CD14-positive monocyte (primary cell): ENCODE results near the gene TMEM150C. TPM values are rescaled to one million over a fixed set of nuclear protein-coding genes. Genes with fewer than 3 reads are reported as not detected.
"Not testable (repeated sequence)": the region's sequence is repeated elsewhere in the genome, so short reads cannot be mapped to it uniquely, and the experiment has no call there.

Experiments
- DNase-seq, 3 donors: peaks; one replicate each; pipeline ENCODE4 v3.0.0-alpha.2; 2011 to 2022
- H2AFZ ChIP-seq: 2 replicates; pipeline ENCODE4 v1.6.0; 2012; ENCODE audit warnings: mild to moderate bottlenecking, low read depth, low read length, inconsistent platforms; ENCODE audit not compliant: insufficient read depth, poor library complexity, severe bottlenecking
- H3K27ac ChIP-seq, 2 donors: 1 replicate in 1 of 2; 2 replicates in 1 of 2; pipeline ENCODE4 v1.5.1; 2012 to 2013; ENCODE audit warnings: low read length in 2 of 2, control low read depth in 1 of 2, inconsistent platforms in 1 of 2, low read depth in 1 of 2, mild to moderate bottlenecking in 1 of 2
- H3K27me3 ChIP-seq, 2 donors: one replicate each; pipeline versions ENCODE4 v1.6.0 to v1.6.1; 2011 to 2013; ENCODE audit warnings: low read length in 2 of 2; ENCODE audit not compliant: control insufficient read depth in 2 of 2, insufficient read depth in 2 of 2
- H3K36me3 ChIP-seq, 2 donors: replicated peaks in 1 of 2; 1 replicate in 1 of 2; 2 replicates in 1 of 2; pipeline versions ENCODE4 v1.5.1 to v1.6.1; 2012 to 2013; ENCODE audit warnings: low read length in 2 of 2, control low read depth in 1 of 2, inconsistent platforms in 1 of 2, mild to moderate bottlenecking in 1 of 2; ENCODE audit not compliant: insufficient read depth in 2 of 2, control insufficient read depth in 1 of 2
- H3K4me1 ChIP-seq, 2 donors: 1 replicate in 1 of 2; 2 replicates in 1 of 2; pipeline versions ENCODE4 v1.5.1 to v1.6.1; 2012 to 2013; ENCODE audit warnings: low read length in 2 of 2, control low read depth in 1 of 2, inconsistent platforms in 1 of 2, mild to moderate bottlenecking in 1 of 2, moderate library complexity in 1 of 2; ENCODE audit not compliant: insufficient read depth in 2 of 2, control insufficient read depth in 1 of 2
- H3K4me2 ChIP-seq: replicated peaks from 2 replicates; pipeline ENCODE3; 2012; ENCODE audit warnings: low read length, moderate library complexity, mild to moderate bottlenecking; ENCODE audit not compliant: poor library complexity, severe bottlenecking; ENCODE audit errors: extremely low read depth
- H3K4me3 ChIP-seq, 3 experiments: fragments of 200-600 bp in 1 of 3; sonication (generic) in 1 of 3; replicated peaks in 1 of 3; 1 replicate in 2 of 3; 2 replicates in 1 of 3; pipeline ENCODE4 v1.5.1; 2011 to 2013; ENCODE audit warnings: low read length in 3 of 3, mild to moderate bottlenecking in 3 of 3, control low read depth in 2 of 3, low read depth in 2 of 3, inconsistent platforms in 1 of 3, moderate library complexity in 1 of 3
- H3K79me2 ChIP-seq: 2 replicates; pipeline ENCODE4 v1.6.0; 2012; ENCODE audit warnings: mild to moderate bottlenecking, control low read depth, inconsistent platforms, low read length, moderate library complexity; ENCODE audit not compliant: insufficient read depth
- H3K9ac ChIP-seq: 2 replicates; pipeline ENCODE4 v1.6.0; 2017; ENCODE audit warnings: low read length, mild to moderate bottlenecking; ENCODE audit not compliant: insufficient read depth, poor library complexity, severe bottlenecking
- H3K9me3 ChIP-seq, 2 donors: replicated peaks in 1 of 2; 1 replicate in 1 of 2; 2 replicates in 1 of 2; pipeline versions ENCODE4 v1.5.1 to v1.6.1; 2012 to 2013; ENCODE audit warnings: low read length in 2 of 2, control low read depth in 1 of 2; ENCODE audit not compliant: control insufficient read depth in 1 of 2, insufficient read depth in 1 of 2
- H4K20me1 ChIP-seq: 2 replicates; pipeline ENCODE4 v1.6.0; 2012; ENCODE audit warnings: mild to moderate bottlenecking, low read length, control low read depth, moderate library complexity; ENCODE audit not compliant: insufficient read depth
- H3K27ac Mint-ChIP-seq, 7 donors: one replicate each; pipeline ENCODE4 v1.8.0; 2020; ENCODE audit warnings: mild to moderate bottlenecking in 7 of 7, mixed read lengths in 7 of 7, moderate library complexity in 6 of 7, inconsistent platforms in 2 of 7
- H3K27me3 Mint-ChIP-seq, 3 donors: one replicate each; pipeline ENCODE4 v1.8.0; 2021 to 2022; ENCODE audit warnings: low read depth in 3 of 3, mild to moderate bottlenecking in 3 of 3, mixed read lengths in 3 of 3, moderate library complexity in 3 of 3, inconsistent platforms in 1 of 3
- H3K36me3 Mint-ChIP-seq, 2 donors: one replicate each; pipeline ENCODE4 v1.8.0; 2020; ENCODE audit warnings: mixed read lengths in 2 of 2, inconsistent platforms in 1 of 2, mild to moderate bottlenecking in 1 of 2
- H3K4me1 Mint-ChIP-seq: one replicate; pipeline ENCODE4 v1.8.0; 2020; ENCODE audit warnings: mild to moderate bottlenecking, mixed read lengths
- H3K4me3 Mint-ChIP-seq, 2 donors: one replicate each; pipeline ENCODE4 v1.8.0; 2020; ENCODE audit warnings: mild to moderate bottlenecking in 2 of 2, mixed read lengths in 2 of 2, moderate library complexity in 1 of 2
- H3K9me3 Mint-ChIP-seq, 7 donors: one replicate each; pipeline ENCODE4 v1.8.0; 2020 to 2022; ENCODE audit warnings: mixed read lengths in 7 of 7, mild to moderate bottlenecking in 6 of 7, moderate library complexity in 6 of 7, inconsistent platforms in 2 of 7
- WGBS: methylation state at CpG from one replicate; pipeline ENCODE4 v1.1.5; 2013; ENCODE audit warnings: missing lambda C conversion rate; ENCODE audit not compliant: insufficient coverage; 5-methylcytosine and 5-hydroxymethylcytosine counted together
- intact Hi-C, 2 donors: fragments of 100-400 bp; cut with micrococcal nuclease; formaldehyde crosslinking; loops; one replicate each; pipeline versions ENCODE4 v1.15.0 to v1.15.1; 2023
- polyA plus RNA-seq, 3 donors: library from polyadenylated mRNA; depleted of rRNA in 1 of 3; unstranded in 2 of 3; stranded (reverse) in 1 of 3; fragments of 300-500 nt in 2 of 3; fragments of >200 nt in 1 of 3; fragmentation: Illumina TruSeq in 2 of 3; gene quantifications; 1 replicate in 2 of 3; 2 replicates in 1 of 3; pipeline ENCODE4 v1.2.3, GENCODE V29; 2012 to 2021
- TF ChIP-seq, protein P1 (sequence below): fragments of 200-600 bp; IDR thresholded peaks from one replicate; pipeline ENCODE4 v1.8.0; 2022; ENCODE audit warnings: antibody characterized with exemption, mild to moderate bottlenecking

TMEM150C gene
- polyA plus RNA-seq, 3 donors: not detected

DNA sequence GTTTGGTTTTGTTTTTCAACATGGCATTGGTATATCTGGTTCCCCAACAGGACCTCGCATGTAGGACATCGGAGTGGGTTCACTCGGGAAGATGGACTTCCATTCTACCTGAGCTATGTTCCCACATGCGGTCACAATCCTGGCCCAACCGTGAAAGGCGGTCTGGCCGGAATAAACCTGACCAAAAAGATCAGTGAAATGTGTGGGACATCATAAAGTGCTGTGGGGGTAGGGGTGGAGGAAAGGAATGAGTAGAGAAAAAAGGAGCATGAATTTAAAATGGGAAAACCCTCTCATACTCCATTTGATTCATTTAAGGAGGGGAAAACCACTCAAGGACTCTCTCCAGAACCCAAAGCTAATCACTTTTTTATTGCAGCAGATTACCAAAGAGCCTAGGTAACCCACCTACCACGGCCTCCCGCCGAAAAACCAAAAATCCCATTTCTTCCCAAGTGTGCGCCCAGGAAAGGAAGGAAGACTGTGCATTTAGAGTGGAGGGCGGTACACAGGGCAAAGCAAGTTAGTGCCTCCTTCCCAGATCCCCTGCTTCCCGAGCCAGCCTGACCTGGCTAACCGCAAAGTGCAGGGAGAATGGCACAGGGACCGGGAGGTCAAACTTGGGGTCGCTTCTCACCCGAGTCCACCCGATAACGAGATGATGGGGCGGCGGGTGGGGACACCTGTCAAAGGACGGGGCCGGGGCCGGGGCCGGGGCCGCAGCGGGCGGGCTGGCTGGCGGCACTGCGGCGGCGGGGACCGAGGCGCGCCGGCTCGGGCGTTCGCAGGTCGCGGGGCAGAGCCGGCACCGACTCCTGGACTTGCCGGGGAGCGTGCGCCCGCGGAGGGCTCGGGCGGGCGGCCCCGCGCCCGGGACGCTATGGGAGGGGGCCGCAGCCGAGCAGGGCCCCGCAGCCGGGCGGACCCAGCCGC, 669 bp downstream of the TMEM150C start:
- 13% methylated on average over 56 of the region's 61 CpGs for WGBS
- H3K27ac Mint-ChIP-seq: no peak overlapping the region
- peaks cover 0 to 14% (median 7%) of the 10 kb centered on the region in 7 donors for H3K9me3 Mint-ChIP-seq
- peaks cover 0 to 9% of the 10 kb centered on the region in 2 donors for H3K9me3 ChIP-seq
- H3K4me3 Mint-ChIP-seq: peak overlapping the region; percentile 72 to 82
- H3K4me1 Mint-ChIP-seq: peaks cover 13% of the 10 kb centered on the region
- DNase-seq: no peak
- H3K4me2 ChIP-seq: peak overlapping the region; percentile 65
- H3K79me2 ChIP-seq: no peaks in the 10 kb centered on the region
- H3K36me3 Mint-ChIP-seq: peaks cover 5 to 13% of the 10 kb centered on the region in 2 donors
- no peak overlapping the region for H2AFZ ChIP-seq
- peaks cover 4 to 5% of the 10 kb centered on the region in 2 donors for H3K4me1 ChIP-seq
- no peaks in the 10 kb centered on the region for H3K36me3 ChIP-seq
- H3K4me3 ChIP-seq: no peak overlapping the region
- no peak overlapping the region for H3K27ac ChIP-seq
- TF ChIP-seq, protein P1, sequence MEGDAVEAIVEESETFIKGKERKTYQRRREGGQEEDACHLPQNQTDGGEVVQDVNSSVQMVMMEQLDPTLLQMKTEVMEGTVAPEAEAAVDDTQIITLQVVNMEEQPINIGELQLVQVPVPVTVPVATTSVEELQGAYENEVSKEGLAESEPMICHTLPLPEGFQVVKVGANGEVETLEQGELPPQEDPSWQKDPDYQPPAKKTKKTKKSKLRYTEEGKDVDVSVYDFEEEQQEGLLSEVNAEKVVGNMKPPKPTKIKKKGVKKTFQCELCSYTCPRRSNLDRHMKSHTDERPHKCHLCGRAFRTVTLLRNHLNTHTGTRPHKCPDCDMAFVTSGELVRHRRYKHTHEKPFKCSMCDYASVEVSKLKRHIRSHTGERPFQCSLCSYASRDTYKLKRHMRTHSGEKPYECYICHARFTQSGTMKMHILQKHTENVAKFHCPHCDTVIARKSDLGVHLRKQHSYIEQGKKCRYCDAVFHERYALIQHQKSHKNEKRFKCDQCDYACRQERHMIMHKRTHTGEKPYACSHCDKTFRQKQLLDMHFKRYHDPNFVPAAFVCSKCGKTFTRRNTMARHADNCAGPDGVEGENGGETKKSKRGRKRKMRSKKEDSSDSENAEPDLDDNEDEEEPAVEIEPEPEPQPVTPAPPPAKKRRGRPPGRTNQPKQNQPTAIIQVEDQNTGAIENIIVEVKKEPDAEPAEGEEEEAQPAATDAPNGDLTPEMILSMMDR: no peak
- peaks cover 34 to 44% of the 10 kb centered on the region in 2 donors for H3K27me3 ChIP-seq
- H3K27me3 Mint-ChIP-seq: peaks cover 53 to 66% (median 59%) of the 10 kb centered on the region in 3 donors
- H3K9ac ChIP-seq: no peak overlapping the region
- intact Hi-C loops: no loop called here
- H4K20me1 ChIP-seq: no peaks in the 10 kb centered on the region

DNA sequence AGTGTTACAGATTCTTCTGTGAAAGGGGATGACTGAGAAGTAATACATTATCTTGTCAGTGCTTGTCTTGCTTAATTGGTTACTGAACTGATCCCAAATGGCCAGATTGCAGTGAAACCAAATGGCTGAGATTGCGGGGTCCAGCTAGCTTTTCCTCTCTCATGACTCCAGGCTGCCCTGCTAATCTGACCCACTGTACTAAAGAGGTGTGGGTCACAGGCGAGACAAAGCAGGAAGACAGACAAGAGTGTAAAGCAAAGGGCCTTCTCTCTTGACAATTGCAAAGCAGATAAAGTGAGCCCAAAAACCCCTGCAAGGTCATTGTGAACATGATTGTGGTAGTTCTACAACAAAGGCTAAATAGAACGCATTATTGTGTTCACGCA, 2.1 kb downstream of the TMEM150C start:
- H3K9me3 Mint-ChIP-seq: peaks cover 0 to 14% (median 7%) of the 10 kb centered on the region in 7 donors
- Histone ChIP-seq H3K27me3 (peaks cover 34 to 47% of the 10 kb centered on the region in 2 donors), H3K4me3 (no peak overlapping the region), H3K9ac (no peak overlapping the region), H3K4me1 (peaks cover 4 to 5% of the 10 kb centered on the region in 2 donors), H3K9me3 (peaks cover 0 to 9% of the 10 kb centered on the region in 2 donors), H4K20me1 (no peaks in the 10 kb centered on the region), H3K4me2 (no peak overlapping the region), H3K27ac (no peak overlapping the region), H2AFZ (no peak overlapping the region), H3K36me3 (no peaks in the 10 kb centered on the region), H3K79me2 (no peaks in the 10 kb centered on the region)
- no peak overlapping the region for H3K27ac Mint-ChIP-seq
- peaks cover 48 to 63% (median 59%) of the 10 kb centered on the region in 3 donors for H3K27me3 Mint-ChIP-seq
- intact Hi-C loops: no loop called here
- H3K4me3 Mint-ChIP-seq: peak overlapping the region in 1 of 2 donors; percentile 39
- WGBS: 100% methylated on average over 1 of the region's 4 CpGs
- TF ChIP-seq, protein P1: no peak
- peaks cover 13% of the 10 kb centered on the region for H3K4me1 Mint-ChIP-seq
- DNase-seq: no peak
- H3K36me3 Mint-ChIP-seq: peaks cover 5 to 13% of the 10 kb centered on the region in 2 donors

DNA sequence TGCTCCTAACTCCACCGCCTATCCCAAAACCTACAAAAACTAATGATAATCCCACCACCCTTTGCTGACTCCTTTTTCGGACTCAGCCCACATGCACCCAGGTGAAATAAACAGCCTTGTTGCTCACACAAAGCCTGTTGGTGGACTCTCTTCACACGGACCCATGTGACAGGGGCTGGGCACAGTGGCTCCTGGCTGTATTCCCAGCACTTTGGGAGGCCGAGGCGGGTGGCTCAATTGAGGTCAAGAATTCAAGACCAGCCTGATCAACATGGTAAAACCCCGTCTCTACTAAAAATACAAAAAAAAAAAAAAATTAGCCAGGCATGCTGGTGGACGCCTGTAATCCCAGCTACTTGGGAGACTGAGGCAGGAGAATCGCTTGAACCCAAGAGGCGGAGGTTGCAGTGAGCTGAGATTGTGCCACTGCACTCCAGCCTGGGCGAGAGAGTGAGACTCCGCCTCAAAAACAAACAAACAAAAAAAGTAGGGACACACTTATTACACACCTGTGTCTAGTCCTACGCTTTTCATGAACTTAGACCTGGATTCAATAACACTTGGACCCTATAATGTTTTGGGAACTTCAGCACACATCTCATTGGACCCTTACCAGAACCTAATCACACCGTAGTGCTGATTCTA, 2.6 kb downstream of the TMEM150C start:
- Mint-ChIP-seq H3K9me3 (peaks cover 0 to 14% (median 7%) of the 10 kb centered on the region in 7 donors), H3K36me3 (peaks cover 5 to 13% of the 10 kb centered on the region in 2 donors), H3K27me3 (peaks cover 44 to 57% (median 56%) of the 10 kb centered on the region in 3 donors), H3K4me3 (peak overlapping the region in 1 of 2 donors; percentile 39), H3K4me1 (peaks cover 13% of the 10 kb centered on the region)
- H3K27ac Mint-ChIP-seq, H3K79me2 ChIP-seq, H2AFZ ChIP-seq, intact Hi-C loops, H3K9ac ChIP-seq, H3K36me3 ChIP-seq, H4K20me1 ChIP-seq, DNase-seq, H3K4me3 ChIP-seq, H3K27ac ChIP-seq, H3K4me1 ChIP-seq, H3K9me3 ChIP-seq, H3K4me2 ChIP-seq: not testable (repeated sequence)
- WGBS: 97% methylated on average over 6 of the region's 13 CpGs
- H3K27me3 ChIP-seq: peaks cover 34 to 47% of the 10 kb centered on the region in 2 donors
